ENCODE measurements around the gene CEP112. TPM values are rescaled to one million over a fixed set of nuclear protein-coding genes. Genes with fewer than 3 reads are reported as not detected.

Gene CEP112
- total and polyA plus RNA-seq, 2 of the 13 experiments (the other 11 are each of a cell fraction or from before 2014, with no cell fraction given): 1.2 to 3.4 TPM

DNA sequence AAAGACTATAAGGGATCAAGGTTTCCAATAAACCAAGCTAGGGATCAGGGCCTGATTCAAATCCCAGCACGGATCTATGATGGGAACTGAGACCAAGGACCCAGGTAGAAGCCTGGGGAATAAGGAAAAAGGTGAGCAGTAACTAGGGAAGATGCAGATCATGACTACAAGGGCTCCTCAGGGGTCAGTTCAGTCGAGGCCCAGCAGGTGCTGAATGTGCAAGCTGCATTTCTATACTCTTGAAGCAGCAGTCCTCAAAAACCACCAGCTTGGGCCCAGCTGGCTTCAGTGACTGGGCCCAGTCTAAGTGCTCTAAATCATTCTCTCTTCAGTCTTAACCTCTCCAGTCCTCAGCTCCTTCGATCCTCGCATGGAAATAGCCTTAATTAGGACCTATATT, 401.7 kb downstream of the CEP112 start:
- Histone ChIP-seq H3K9ac (ENCODE audit: insufficient read depth, low read depth, low read length) (no peak overlapping the region), H2AFZ (ENCODE audit: low read length) (no peak overlapping the region), H4K20me1 (ENCODE audit: insufficient read depth, low read length) (no peaks in the 10 kb centered on the region), H3K79me2 (ENCODE audit: insufficient read depth, low read length) (no peaks in the 10 kb centered on the region), H3K36me3 (replicated peaks in 1 of 2; ENCODE audit: control insufficient read depth in 1 of 2, insufficient read depth in 2 of 2, low read length in 2 of 2) (no peaks in the 10 kb centered on the region), H3K27ac (ENCODE audit: extremely low read length, insufficient read depth, low read length) (no peak overlapping the region), H3K4me1 (ENCODE audit: insufficient read depth, low read length) (peaks cover 22% of the 10 kb centered on the region), H3K4me2 (ENCODE audit: low read depth, low read length) (no peak overlapping the region), H3K9me3 (ENCODE audit: low read length) (no peaks in the 10 kb centered on the region), H3K27me3 (ENCODE audit: control insufficient read depth in 1 of 2, insufficient read depth in 2 of 2, low read length in 2 of 2) (no peaks in the 10 kb centered on the region), H3K4me3 (replicated peaks in 1 of 3; ENCODE audit: insufficient read depth in 1 of 3, low read depth in 2 of 3, low read length in 3 of 3) (no peak overlapping the region)
- ATAC-seq: no peak
- WGBS (ENCODE audit: low lambda C conversion rate): 57% methylated on average over 4 of the region's 4 CpGs
- BruUV-seq (replicated peaks): no TSS peak
- no peak for FAIRE-seq
- DNase-seq (ENCODE audit: low spot score): no peak
- intact Hi-C loops (cut with micrococcal nuclease; ENCODE audit: unreplicated experiment) (loop anchor here (5.0 kb wide), 3 partner anchors 158 to 333 kb away; no protein-coding TSS in a partner anchor), in situ Hi-C loops (cut with HindIII; ENCODE audit: extremely low pct_ligation_motif_present, low pct_unique_long_range_greater_than_20kb) (loop anchor here (5.0 kb wide), 1 partner anchor 233 kb away; no protein-coding TSS in a partner anchor)
- CTCF ChIA-PET (ENCODE audit: low intra/inter-chr PET ratio, low total read pairs): no interaction called here
- POLR2A ChIA-PET: no interaction called here
- TF ChIP-seq ZMYM4 (CRISPR knock-in tag; IDR thresholded peaks at IDR 0.05) (no peak), ZNF550 (CRISPR knock-in tag; IDR thresholded peaks at IDR 0.05; ENCODE audit: borderline replicate concordance) (no peak), MED13 (CRISPR knock-in tag; IDR thresholded peaks at IDR 0.05) (no peak), ZNF253 (CRISPR knock-in tag; IDR thresholded peaks at IDR 0.05; ENCODE audit: borderline replicate concordance) (no peak), AKAP8 (CRISPR knock-in tag; IDR thresholded peaks at IDR 0.05) (no peak)

DNA sequence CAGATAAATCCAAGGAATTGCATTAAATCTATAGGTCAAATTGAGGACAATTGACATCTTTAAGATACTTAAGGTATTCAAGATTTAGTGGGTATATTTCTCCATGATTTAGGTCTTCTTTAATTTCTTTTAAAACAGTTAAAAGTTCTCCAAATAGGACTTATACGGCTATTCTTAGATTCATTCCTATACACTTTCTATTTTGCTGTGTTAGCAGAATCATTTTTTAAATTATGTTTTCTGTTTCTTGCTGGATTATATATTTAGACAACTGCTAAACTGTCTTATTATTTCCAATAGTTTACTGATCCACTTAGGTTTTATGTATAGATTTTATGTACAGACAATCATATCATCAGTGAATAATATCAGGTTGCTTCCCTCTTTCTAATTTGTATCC, 404.4 kb downstream of the CEP112 start:
- FAIRE-seq (no peak), DNase-seq (ENCODE audit: low spot score) (no peak), ATAC-seq (no peak)
- no peaks in the 10 kb centered on the region for H3K36me3 ChIP-seq (replicated peaks in 1 of 2; ENCODE audit: control insufficient read depth in 1 of 2, insufficient read depth in 2 of 2, low read length in 2 of 2)
- H4K20me1 ChIP-seq (ENCODE audit: insufficient read depth, low read length): no peaks in the 10 kb centered on the region
- intact Hi-C loops (cut with micrococcal nuclease; ENCODE audit: unreplicated experiment): loop anchor here (2.0 kb wide), 1 partner anchor 493 kb away; no protein-coding TSS in a partner anchor
- H3K9ac ChIP-seq (ENCODE audit: insufficient read depth, low read depth, low read length): no peak overlapping the region
- H3K27me3 ChIP-seq (ENCODE audit: control insufficient read depth in 1 of 2, insufficient read depth in 2 of 2, low read length in 2 of 2): no peaks in the 10 kb centered on the region
- BruUV-seq (replicated peaks): no TSS peak
- no peak overlapping the region for H3K4me2 ChIP-seq (ENCODE audit: low read depth, low read length)
- H3K4me3 ChIP-seq (replicated peaks in 1 of 3; ENCODE audit: insufficient read depth in 1 of 3, low read depth in 2 of 3, low read length in 3 of 3): no peak overlapping the region
- H3K9me3 ChIP-seq (ENCODE audit: low read length): no peaks in the 10 kb centered on the region
- POLR2A ChIA-PET: no interaction called here
- no peak overlapping the region for H3K27ac ChIP-seq (ENCODE audit: extremely low read length, insufficient read depth, low read length)
- in situ Hi-C loops (cut with HindIII; ENCODE audit: extremely low pct_ligation_motif_present, low pct_unique_long_range_greater_than_20kb): no loop called here
- CTCF ChIA-PET (ENCODE audit: low intra/inter-chr PET ratio, low total read pairs): no interaction called here
- H3K79me2 ChIP-seq (ENCODE audit: insufficient read depth, low read length): no peaks in the 10 kb centered on the region
- H3K4me1 ChIP-seq (ENCODE audit: insufficient read depth, low read length): peaks cover 43% of the 10 kb centered on the region
- H2AFZ ChIP-seq (ENCODE audit: low read length): no peak overlapping the region
- 100% methylated on average over 1 of the region's 1 CpG for WGBS (ENCODE audit: low lambda C conversion rate)
- peak; percentile 76; the same call in 1 of the 2 replicates for TF ChIP-seq MAFF (IDR thresholded peaks at IDR 0.05; ENCODE audit: low read depth, low read length)
- no peak for TF ChIP-seq NONO (IDR thresholded peaks at IDR 0.05)
- TF ChIP-seq NONO (CRISPR knock-in tag; conservative IDR thresholded peaks at IDR 0.05): no peak
- peak; percentile 82 to 90 for TF ChIP-seq MAFK (conservative IDR thresholded peaks at IDR 0.05 in 1 of 2, IDR thresholded peaks at IDR 0.05 in 1 of 2; ENCODE audit: low read length in 2 of 2)
- TF ChIP-seq CBFB (CRISPR knock-in tag; IDR thresholded peaks at IDR 0.05): no peak
- no peak for TF ChIP-seq FOXM1 (CRISPR knock-in tag; IDR thresholded peaks at IDR 0.05)

Measured in HepG2 (cell line).